RWPE2 (cell line): ENCODE measurements around the gene UMODL1.

Experiments used
- ATAC-seq: fragments of 200-7000 bp; cut with Tn5 transposase; 3 replicates; pipeline ENCODE4 v1.9.1; 2021; ENCODE audit warnings: low read depth
- DNase-seq: peaks from one replicate; pipeline ENCODE4 v3.0.0-alpha.2; 2020; ENCODE audit warnings: low spot score
- H3K27ac ChIP-seq: fragments of 450-650 bp; 2 replicates; pipeline ENCODE4 v1.5.1; 2017; ENCODE audit warnings: mild to moderate bottlenecking; ENCODE audit not compliant: poor library complexity, severe bottlenecking
- H3K27me3 ChIP-seq: fragments of 250-450 bp; sonication (Bioruptor Pico); 2 replicates; pipeline ENCODE4 v1.5.1; 2021; ENCODE audit warnings: mild to moderate bottlenecking, moderate library complexity; ENCODE audit not compliant: insufficient read depth, poor library complexity, severe bottlenecking
- H3K36me3 ChIP-seq: fragments of 250-450 bp; sonication (Bioruptor Pico); 2 replicates; pipeline ENCODE4 v1.5.1; 2020; ENCODE audit warnings: low read depth, mild to moderate bottlenecking, moderate library complexity
- H3K4me1 ChIP-seq: fragments of 250-450 bp; sonication (Bioruptor Pico); 2 replicates; pipeline ENCODE4 v1.5.1; 2021; ENCODE audit warnings: mild to moderate bottlenecking, moderate library complexity; ENCODE audit not compliant: insufficient read depth, poor library complexity, severe bottlenecking
- H3K4me3 ChIP-seq: fragments of 250-450 bp; sonication (Bioruptor Pico); 2 replicates; pipeline ENCODE4 v1.5.1; 2021; ENCODE audit warnings: mild to moderate bottlenecking, moderate library complexity; ENCODE audit not compliant: severe bottlenecking
- H3K9me3 ChIP-seq: fragments of 250-450 bp; sonication (Bioruptor Pico); 2 replicates; pipeline ENCODE4 v1.5.1; 2021; ENCODE audit warnings: mild to moderate bottlenecking, moderate library complexity; ENCODE audit not compliant: severe bottlenecking
- CTCF ChIP-seq: fragments of 450-650 bp; IDR thresholded peaks from one replicate; pipeline ENCODE4 v1.5.1; 2017; ENCODE audit warnings: mild to moderate bottlenecking, moderate library complexity; ENCODE audit not compliant: poor library complexity, severe bottlenecking

UMODL1 gene

GRCh38 chr21:42182713-42183371 lies 111.7 kb downstream of the UMODL1 start:
- Histone ChIP-seq H3K36me3 (no peaks in the 10 kb centered on the region), H3K27ac (no peak overlapping the region), H3K4me1 (no peaks in the 10 kb centered on the region), H3K9me3 (no peaks in the 10 kb centered on the region), H3K4me3 (no peak overlapping the region), H3K27me3 (no peaks in the 10 kb centered on the region)
- ATAC-seq (no peak), DNase-seq (no peak)
- TF ChIP-seq CTCF: no peak

- TF ChIP-seq CTCF: no peak
- Histone ChIP-seq H3K27me3 (no peaks in the 10 kb centered on the region), H3K27ac (no peak overlapping the region), H3K36me3 (no peaks in the 10 kb centered on the region), H3K4me3 (no peak overlapping the region), H3K9me3 (no peaks in the 10 kb centered on the region), H3K4me1 (no peaks in the 10 kb centered on the region)
- DNase-seq (no peak), ATAC-seq (no peak)
These were observed 112.5 kb downstream of the UMODL1 start for GRCh38 chr21:42183374-42184266.

GRCh38 chr21:42186591-42186990 lies 115.5 kb downstream of the UMODL1 start:
- H3K9me3 ChIP-seq: no peaks in the 10 kb centered on the region
- no peaks in the 10 kb centered on the region for H3K4me1 ChIP-seq
- H3K27ac ChIP-seq: no peak overlapping the region
- no peak for TF ChIP-seq CTCF
- H3K36me3 ChIP-seq: no peaks in the 10 kb centered on the region
- H3K27me3 ChIP-seq: no peaks in the 10 kb centered on the region
- DNase-seq (no peak), ATAC-seq (no peak)
- no peak overlapping the region for H3K4me3 ChIP-seq

- H3K4me3 ChIP-seq: no peak overlapping the region
- no peak for DNase-seq
- ATAC-seq: peak; percentile 46
These were observed 117.0 kb downstream of the UMODL1 start for GRCh38 chr21:42187976-42188653.

More at GRCh38 chr21:42187976-42188653, 117.0 kb downstream of the UMODL1 start:
- peaks cover under 1% of the 10 kb centered on the region for H3K4me1 ChIP-seq
- no peaks in the 10 kb centered on the region for H3K9me3 ChIP-seq
- H3K36me3 ChIP-seq: no peaks in the 10 kb centered on the region
- TF ChIP-seq CTCF: no peak
- no peak overlapping the region for H3K27ac ChIP-seq
- no peaks in the 10 kb centered on the region for H3K27me3 ChIP-seq
